Urothelium cell line (cell line): Measurements from ENCODE around the gene ANKRD9.
"Not testable (repeated sequence)": the region's sequence is repeated elsewhere in the genome, so short reads cannot be mapped to it uniquely, and the experiment has no call there.

ENCODE experiments used
- DNase-seq: peaks from one replicate; pipeline ENCODE4 v3.0.0; 2011; ENCODE audit warnings: low spot score, mixed read lengths
- FAIRE-seq: peaks from 2 replicates; lab custom pipeline; 2011; peaks lifted over from hg19 to GRCh38; lab: Jason Lieb, UNC

ANKRD9 gene

GRCh38 chr14:102538602-102539543 lies 29.3 kb upstream of the ANKRD9 start:
- DNase-seq (no peak), FAIRE-seq (no peak)

- FAIRE-seq, result no peak
These were observed 28.5 kb upstream of the ANKRD9 start for GRCh38 chr14:102537981-102538601.

GRCh38 chr14:102532204-102532658 lies 22.7 kb upstream of the ANKRD9 start:
- DNase-seq (no peak), FAIRE-seq (no peak)

More at GRCh38 chr14:102537981-102538601, 28.5 kb upstream of the ANKRD9 start:
- DNase-seq, result no peak

DNA sequence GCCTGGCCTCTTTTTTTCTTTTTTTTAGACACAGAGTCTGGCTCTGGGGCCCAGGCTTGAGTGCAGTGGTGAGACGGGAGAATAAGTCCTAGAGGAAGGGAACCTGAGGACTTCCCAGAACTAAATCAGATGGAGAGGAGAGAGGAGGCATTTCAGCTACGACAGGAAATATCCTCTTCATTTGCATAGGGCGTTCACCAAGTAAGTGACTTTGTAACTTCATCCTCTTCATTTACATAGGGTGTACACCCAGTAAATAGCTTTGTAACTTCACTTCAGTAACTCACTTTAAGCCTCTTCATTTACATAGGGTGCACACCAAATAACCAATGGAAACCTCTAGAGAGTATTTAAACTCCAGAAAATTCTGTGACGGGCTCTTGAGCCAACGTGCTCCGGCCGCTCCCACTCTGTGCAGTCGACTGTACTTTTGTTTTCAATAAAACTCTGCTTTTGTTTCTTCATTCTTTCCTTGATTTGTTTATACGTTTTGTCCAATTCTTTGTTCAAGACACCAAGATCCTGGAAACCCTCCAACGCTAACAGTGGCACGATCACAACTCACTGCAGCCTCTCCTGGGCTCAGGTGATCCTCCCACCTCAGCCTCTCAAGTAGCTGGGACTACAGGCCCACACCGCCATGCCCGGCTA lies 21.4 kb upstream of the ANKRD9 start:
- no peak for FAIRE-seq
- DNase-seq, result no peak

DNA sequence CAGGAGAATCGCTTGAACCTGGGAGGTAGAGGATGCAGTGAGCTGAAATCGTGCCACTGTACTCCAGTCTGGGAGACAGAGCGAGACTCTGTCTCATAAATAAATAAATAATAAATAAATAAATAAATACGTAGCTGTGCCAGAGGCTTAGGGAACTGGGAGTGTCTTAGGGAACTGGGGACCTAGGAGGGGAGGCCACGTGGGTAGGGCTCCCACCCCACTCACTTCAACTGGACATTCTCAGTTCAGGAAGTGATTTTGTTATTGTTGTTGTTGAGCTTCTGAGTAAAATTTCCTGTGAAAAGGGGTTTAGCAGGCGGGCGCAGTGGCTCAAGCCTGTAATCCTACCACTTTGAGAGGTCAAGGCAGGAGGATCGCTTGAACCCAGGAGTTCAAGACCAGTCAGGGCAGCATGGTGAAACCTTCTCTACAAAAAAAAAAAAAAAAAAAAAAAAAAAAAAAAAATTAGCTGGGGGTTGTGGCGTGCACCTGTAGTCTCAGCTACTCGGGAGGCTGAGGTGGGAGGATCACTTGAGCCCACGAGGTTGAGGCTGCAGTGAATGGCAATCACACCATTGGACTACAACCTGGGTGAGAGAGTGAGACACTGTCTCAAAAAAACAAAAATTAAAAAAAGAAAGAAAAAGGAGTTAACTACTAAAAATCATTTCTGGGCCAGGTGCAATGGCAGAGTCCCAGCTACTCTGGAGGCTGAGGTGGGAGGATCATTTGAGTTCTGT lies 19.0 kb upstream of the ANKRD9 start:
- FAIRE-seq (no peak), DNase-seq (no peak)

DNA sequence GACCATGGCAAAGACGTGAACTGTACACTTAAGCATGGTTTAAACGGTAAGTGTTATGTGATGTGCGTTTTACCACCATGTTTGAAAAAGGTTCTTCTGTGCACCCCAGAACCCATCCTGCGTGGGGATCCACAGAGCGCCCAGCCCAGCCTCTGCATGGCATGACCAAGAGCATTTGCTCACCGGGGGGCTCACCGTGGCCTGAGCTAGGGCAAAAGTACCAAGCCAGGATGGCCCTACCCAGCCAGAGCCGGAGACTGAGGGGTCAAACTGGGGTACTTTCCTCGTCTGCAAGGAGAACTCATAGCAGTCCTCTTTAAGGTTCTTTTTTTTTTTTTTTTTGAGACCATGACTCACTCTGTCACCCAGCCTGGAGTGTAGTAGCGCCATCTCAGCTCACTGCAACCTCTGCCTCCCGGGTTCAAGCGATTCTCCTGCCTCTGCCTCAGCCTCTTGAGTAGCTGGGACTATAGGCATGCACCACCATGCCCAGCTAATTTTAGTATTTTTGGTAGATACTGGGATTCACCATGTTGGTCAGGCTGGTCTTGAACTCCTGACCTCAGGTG lies 16.4 kb upstream of the ANKRD9 start:
- no peak for FAIRE-seq
- DNase-seq, result no peak

GRCh38 chr14:102525219-102525928 lies 15.8 kb upstream of the ANKRD9 start:
- DNase-seq (no peak), FAIRE-seq (no peak)

GRCh38 chr14:102524451-102525218 lies 15.1 kb upstream of the ANKRD9 start:
- DNase-seq, result peak; percentile 94
- no peak for FAIRE-seq

DNA sequence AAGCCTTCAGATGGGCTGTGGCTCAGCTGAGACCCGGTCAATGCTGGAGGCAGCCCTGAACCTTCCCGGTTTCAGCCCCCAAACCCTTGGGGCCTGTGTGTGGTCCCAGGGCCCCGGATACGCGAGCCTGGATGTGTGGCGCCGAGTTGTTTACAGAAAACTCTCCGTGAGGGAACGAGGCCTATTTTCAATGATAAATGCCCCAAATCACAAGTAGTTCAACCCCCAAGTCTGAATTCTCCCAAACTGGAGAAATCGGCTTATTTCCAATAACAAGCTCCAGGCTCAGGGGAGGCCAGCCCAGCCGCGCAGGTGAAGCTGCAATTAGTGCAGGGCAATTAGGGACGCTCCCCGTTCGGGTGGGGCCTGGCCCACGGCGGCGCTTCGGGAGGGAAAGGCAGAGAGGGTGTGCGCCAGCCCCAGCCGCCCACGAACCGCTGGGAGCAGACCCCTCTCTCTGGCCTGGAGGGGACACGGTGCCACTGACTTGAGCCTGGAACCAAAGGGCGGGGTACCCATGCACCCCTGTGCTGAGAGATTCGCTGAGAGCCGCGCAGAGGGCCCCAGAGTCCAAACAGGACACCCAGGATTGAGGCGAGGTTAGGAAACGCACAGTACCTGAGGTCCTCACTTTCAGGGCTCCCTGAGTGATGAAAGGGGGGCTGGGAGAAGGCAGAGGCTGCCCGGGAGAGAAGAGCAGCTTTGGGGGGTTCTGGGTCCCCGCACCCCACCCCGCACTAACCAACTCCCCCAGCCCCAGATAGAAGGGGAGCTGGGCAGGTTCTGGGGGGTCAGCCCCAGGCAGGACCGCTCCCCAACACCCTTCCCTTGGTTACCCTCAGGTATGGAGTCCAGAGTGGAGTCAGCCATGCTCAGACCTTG lies 14.2 kb upstream of the ANKRD9 start:
- FAIRE-seq (no peak), DNase-seq (no peak)

GRCh38 chr14:102523200-102523568 lies 13.6 kb upstream of the ANKRD9 start:
- DNase-seq, result no peak

DNA sequence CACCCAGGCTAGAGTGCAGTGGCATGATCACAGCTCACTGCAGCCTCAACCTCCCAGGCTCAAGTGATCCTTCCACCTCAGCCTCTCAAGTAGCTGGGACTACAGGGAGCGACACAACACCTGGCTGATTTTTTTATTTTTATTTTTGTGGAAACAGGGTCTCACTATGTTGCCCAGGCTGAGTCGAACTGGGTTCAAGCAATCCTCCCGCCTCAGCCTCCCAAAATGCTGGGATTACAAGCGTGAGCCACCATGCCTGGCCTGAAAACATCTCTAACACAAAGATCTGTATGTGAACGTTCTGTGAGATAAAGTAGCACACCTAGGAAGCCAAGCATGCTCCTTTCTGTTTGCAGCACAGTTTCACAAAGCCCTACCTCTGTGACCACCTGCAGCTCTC lies 10.1 kb upstream of the ANKRD9 start:
- DNase-seq, FAIRE-seq: not testable (repeated sequence)

More at GRCh38 chr14:102523200-102523568, 13.6 kb upstream of the ANKRD9 start:
- no peak for FAIRE-seq

- DNase-seq (no peak), FAIRE-seq (no peak)
These were observed 8.6 kb upstream of the ANKRD9 start for GRCh38 chr14:102518063-102518648.

DNA sequence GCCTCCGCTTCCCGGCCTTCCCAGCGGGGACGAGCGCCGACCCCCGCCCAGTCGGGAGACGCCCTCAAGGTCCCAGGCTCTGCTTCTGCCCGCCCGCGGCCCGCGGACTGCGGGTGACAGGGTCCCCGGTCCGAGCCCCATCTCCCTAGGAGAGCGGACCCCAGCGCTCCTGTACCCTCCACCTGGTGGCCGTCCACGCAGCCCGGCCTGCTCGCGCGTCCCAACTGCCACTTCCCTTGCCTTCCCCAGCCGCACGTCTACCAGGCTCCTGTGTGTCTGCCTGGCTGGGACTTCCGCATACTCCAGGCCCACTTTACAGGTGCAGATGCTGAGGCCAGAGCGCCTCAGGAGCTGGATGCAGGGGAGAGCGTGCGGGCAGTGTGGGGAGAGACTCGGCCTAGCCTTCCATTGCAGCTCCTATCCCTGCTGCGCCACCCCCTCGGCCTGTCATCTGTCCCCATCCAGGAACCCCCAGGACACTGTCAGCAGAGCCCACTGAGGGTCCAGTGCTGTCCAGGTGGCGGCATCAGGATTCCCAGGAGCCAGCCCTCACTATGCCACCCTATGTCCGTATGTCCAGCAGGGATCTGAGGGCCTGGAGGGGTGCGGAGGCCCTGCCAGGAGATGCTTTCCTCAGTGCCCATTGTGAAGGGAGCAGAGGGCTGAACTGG lies 8.0 kb upstream of the ANKRD9 start:
- no peak for DNase-seq
- FAIRE-seq, result no peak

GRCh38 chr14:102516531-102517391 lies 7.2 kb upstream of the ANKRD9 start:
- FAIRE-seq, result no peak
- DNase-seq, result peak; percentile 72

GRCh38 chr14:102514987-102515733 lies 5.6 kb upstream of the ANKRD9 start:
- DNase-seq (no peak), FAIRE-seq (no peak)
